Astrocyte of the spinal cord (primary cell): ENCODE results near the gene SLC22A4.

Experiments
- DNase-seq: peaks from one replicate; pipeline ENCODE4 v3.0.0; 2011; ENCODE audit warnings: low read depth, low spot score
- H3K4me3 ChIP-seq: 2 replicates; pipeline ENCODE4 v1.5.1; 2011; ENCODE audit warnings: low read depth, mild to moderate bottlenecking, low read length, moderate library complexity
- in situ Hi-C: cut with HindIII; loops from 2 replicates; pipeline ENCODE4 v1.10.0; 2017; ENCODE audit warnings: low sequenced_read_pairs
- TF ChIP-seq, protein P1 (sequence below): IDR thresholded peaks from 2 replicates; pipeline ENCODE4 v1.5.1; 2012; ENCODE audit warnings: low read depth, mild to moderate bottlenecking, low read length, inconsistent platforms

The SLC22A4 gene

DNA sequence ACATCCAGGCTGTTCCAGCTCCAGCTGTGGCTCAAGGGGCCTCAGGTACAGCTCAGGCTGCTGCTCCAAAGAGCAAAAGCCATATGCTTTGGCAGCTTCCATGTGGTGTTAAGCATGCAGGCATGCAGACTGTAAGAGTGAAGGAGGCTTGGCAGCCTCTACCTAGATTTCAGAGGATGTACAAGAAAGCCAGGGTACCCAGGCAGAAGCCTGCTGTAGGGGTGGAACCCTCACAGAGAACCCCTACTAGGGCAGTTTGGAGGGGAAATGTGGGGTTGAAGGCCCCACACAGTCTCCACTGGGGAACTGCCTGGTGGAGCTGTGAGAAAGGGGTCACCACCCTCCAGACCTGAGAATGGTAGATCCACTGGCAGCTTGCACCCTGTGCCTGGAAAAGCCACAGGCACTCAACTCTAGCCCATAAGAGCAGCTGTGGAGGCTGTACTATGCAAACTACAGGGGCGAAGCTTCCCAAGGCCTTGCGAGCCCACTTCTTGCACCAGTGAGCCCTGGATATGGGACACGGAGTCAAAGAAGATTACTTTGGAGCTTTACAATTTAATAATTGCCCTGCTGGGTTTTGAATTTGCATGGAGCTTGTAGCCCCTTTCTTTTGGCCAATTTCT, 61.1 kb downstream of the SLC22A4 start:
- TF ChIP-seq, protein P1, sequence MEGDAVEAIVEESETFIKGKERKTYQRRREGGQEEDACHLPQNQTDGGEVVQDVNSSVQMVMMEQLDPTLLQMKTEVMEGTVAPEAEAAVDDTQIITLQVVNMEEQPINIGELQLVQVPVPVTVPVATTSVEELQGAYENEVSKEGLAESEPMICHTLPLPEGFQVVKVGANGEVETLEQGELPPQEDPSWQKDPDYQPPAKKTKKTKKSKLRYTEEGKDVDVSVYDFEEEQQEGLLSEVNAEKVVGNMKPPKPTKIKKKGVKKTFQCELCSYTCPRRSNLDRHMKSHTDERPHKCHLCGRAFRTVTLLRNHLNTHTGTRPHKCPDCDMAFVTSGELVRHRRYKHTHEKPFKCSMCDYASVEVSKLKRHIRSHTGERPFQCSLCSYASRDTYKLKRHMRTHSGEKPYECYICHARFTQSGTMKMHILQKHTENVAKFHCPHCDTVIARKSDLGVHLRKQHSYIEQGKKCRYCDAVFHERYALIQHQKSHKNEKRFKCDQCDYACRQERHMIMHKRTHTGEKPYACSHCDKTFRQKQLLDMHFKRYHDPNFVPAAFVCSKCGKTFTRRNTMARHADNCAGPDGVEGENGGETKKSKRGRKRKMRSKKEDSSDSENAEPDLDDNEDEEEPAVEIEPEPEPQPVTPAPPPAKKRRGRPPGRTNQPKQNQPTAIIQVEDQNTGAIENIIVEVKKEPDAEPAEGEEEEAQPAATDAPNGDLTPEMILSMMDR: no peak
- no peak overlapping the region for H3K4me3 ChIP-seq
- no peak for DNase-seq
- in situ Hi-C loops: no loop called here

GRCh38 chr5:132358775-132359174, 64.6 kb downstream of the SLC22A4 start:
- no peak overlapping the region for H3K4me3 ChIP-seq
- no peak for DNase-seq
- in situ Hi-C loops: no loop called here
- TF ChIP-seq, protein P1: no peak

- TF ChIP-seq, protein P1: no peak
- in situ Hi-C loops: no loop called here
- H3K4me3 ChIP-seq: no peak overlapping the region
- no peak for DNase-seq
These were observed 67.9 kb downstream of the SLC22A4 start for GRCh38 chr5:132362086-132362485.

DNA sequence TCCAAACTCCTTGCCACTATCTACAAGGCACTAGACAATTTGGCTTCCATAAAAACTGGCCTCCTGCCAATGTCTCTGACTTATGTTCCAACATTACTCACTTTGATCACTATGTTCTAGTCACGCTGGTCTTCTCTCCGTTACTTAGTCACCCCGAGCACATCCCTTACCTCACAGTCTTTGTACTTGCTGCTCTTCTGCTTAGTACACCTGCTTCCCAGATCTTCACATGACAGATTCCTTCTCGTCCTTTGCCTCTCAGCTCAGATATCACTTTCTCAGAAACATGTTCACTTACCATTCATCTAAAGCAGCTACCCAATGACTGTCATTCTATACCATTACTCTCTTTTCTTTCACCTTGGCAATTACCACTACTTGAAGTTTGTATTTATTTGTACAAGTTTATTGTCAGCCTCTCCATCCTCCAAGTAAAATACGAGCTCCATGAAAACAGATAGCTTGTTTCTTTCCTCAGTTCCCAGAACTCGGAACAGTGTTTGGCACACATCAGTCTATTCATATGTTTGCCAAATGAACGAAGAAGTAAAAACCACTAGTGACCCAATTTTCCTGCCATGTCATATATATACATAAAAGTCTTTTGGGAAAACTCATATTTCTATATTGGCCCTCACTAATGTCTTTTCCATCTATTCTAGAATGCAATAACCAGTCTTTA, 69.4 kb downstream of the SLC22A4 start:
- DNase-seq: peak; percentile 81
- no peak overlapping the region for H3K4me3 ChIP-seq
- in situ Hi-C loops: no loop called here
- TF ChIP-seq, protein P1: no peak

- TF ChIP-seq, protein P1: no peak
- in situ Hi-C loops: no loop called here
- DNase-seq: peak; percentile 46
- no peak overlapping the region for H3K4me3 ChIP-seq
These were observed 70.1 kb downstream of the SLC22A4 start for GRCh38 chr5:132364319-132364718.

- TF ChIP-seq, protein P1: no peak
- H3K4me3 ChIP-seq: no peak overlapping the region
- peak; percentile 63 for DNase-seq
- in situ Hi-C loops: no loop called here
These were observed 71.0 kb downstream of the SLC22A4 start for GRCh38 chr5:132365213-132365612.
